Bronchial epithelial cell (primary cell): ENCODE measurements around the gene CAV3. TPM values are rescaled to one million over a fixed set of nuclear protein-coding genes. Genes with fewer than 3 reads are reported as not detected.
"Not testable (repeated sequence)": the region's sequence is repeated elsewhere in the genome, so short reads cannot be mapped to it uniquely, and the experiment has no call there.

Source experiments
- DNase-seq: peaks from one replicate; pipeline ENCODE4 v3.0.0-alpha.2; 2010; ENCODE audit warnings: low read depth
- FAIRE-seq: peaks from 2 replicates; lab custom pipeline; 2011; peaks lifted over from hg19 to GRCh38; lab: Jason Lieb, UNC
- H3K27me3 ChIP-seq: 2 replicates; pipeline ENCODE4 v1.5.1; 2011; ENCODE audit warnings: low read length; ENCODE audit not compliant: control insufficient read depth, insufficient read depth
- H3K36me3 ChIP-seq: 2 replicates; pipeline ENCODE4 v1.5.1; 2011; ENCODE audit warnings: low read length; ENCODE audit not compliant: control insufficient read depth, insufficient read depth
- H3K4me3 ChIP-seq: 2 replicates; pipeline ENCODE4 v1.5.1; 2011; ENCODE audit warnings: mild to moderate bottlenecking, low read depth, low read length, control low read depth
- total RNA-seq: library from RNA; depleted of rRNA; stranded (reverse); fragments of >200 nt; gene quantifications from 2 replicates; pipeline ENCODE4 v1.2.1, GENCODE V29; 2014
- TF ChIP-seq, protein P1 (sequence below): IDR thresholded peaks from 2 replicates; pipeline ENCODE4 v1.5.1; 2011; ENCODE audit warnings: mild to moderate bottlenecking, moderate library complexity, low read length, control low read depth, inconsistent platforms; ENCODE audit not compliant: insufficient read depth, severe bottlenecking

Gene CAV3
- total RNA-seq = 0.13 TPM in 1 of 2 replicates, not detected in the other

DNA sequence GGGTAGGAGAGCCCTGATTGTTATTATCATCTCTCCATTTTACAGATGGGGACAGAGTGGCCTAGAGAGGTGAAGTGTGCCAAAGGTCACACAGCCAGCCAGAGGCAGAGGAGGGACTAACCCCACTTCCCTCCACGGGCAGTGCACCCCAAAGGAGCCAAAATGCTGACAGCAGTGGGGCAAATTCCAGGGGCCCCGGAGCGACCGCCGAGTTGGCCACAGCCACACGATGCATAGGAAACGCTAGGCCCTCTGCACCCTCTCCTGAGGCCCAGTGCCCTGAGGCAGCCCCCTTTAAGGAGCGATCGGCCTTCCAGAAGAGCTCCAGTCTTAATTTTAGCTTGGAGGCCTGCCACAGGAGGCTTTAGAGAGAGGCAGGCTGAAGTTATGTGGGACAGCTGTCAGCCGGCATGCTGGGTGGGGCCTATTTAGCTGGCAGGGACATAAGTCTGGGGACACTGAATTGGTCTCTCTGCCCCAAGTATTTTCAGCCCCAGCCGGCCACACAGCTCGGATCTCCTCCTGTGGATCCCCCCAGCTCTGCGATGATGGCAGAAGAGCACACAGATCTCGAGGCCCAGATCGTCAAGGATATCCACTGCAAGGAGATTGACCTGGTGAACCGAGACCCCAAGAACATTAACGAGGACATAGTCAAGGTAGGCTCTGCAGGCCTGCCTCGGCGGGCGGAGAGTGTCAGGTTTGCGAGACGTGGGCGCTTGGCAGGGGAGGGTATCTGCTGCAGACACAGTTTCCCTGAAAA lies at the start of gene CAV3:
Gene CAV3, plus strand, starts transcription at position 471 of the 763 bp plus-strand sequence. Its CDS starts 75 bp downstream, at position 546.
- no peaks in the 10 kb centered on the region for H3K27me3 ChIP-seq
- no peak within 1 kb of the TSS for H3K4me3 ChIP-seq
- TF ChIP-seq, protein P1, sequence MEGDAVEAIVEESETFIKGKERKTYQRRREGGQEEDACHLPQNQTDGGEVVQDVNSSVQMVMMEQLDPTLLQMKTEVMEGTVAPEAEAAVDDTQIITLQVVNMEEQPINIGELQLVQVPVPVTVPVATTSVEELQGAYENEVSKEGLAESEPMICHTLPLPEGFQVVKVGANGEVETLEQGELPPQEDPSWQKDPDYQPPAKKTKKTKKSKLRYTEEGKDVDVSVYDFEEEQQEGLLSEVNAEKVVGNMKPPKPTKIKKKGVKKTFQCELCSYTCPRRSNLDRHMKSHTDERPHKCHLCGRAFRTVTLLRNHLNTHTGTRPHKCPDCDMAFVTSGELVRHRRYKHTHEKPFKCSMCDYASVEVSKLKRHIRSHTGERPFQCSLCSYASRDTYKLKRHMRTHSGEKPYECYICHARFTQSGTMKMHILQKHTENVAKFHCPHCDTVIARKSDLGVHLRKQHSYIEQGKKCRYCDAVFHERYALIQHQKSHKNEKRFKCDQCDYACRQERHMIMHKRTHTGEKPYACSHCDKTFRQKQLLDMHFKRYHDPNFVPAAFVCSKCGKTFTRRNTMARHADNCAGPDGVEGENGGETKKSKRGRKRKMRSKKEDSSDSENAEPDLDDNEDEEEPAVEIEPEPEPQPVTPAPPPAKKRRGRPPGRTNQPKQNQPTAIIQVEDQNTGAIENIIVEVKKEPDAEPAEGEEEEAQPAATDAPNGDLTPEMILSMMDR = no peak
- FAIRE-seq = no peak
- DNase-seq = no peak
- H3K36me3 ChIP-seq = no peaks in the 10 kb centered on the region

DNA sequence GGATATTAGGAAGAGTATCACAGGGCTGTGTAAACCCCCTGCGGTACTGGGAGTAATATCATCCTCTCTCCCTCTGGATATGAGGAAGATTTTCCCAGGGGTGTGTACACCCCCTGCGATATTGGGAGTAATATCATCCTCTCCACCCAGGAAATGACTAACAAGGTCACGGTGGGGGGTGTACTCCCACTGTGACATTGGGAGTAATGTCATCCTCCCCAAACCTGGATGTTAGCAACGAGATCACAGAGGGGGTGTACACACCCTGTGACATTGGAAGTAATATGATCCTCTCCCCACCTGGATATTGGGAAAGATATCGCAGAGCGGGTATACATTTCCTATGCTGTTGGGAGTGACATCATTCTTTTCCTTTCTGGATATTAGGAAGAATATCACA lies 48.6 kb upstream of the CAV3 start:
- DNase-seq = peak; percentile 54
- H3K36me3 ChIP-seq, FAIRE-seq, H3K27me3 ChIP-seq, H3K4me3 ChIP-seq: not testable (repeated sequence)

DNA sequence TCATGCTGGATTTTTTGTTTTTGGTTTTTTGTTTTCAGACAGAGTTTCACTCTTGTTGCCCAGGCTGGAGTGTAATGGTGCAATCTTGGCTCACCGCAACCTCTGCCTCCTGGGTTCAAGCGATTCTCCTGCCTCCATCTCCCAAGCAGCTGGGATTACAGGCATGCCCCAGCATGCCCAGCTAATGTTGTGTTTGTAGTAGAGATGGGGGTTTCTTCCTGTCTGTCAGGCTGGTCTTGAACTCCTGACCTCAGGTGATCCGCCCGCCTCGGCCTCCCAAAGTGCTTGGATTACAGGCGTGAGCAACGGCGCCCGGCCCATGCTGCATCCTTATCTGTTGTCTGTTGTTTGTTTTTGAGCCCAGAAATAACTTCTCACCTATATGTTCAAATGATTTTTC lies 42.3 kb upstream of the CAV3 start:
- not testable (repeated sequence) for H3K27me3 ChIP-seq, FAIRE-seq, H3K4me3 ChIP-seq, H3K36me3 ChIP-seq
- peak; percentile 18 for DNase-seq

DNA sequence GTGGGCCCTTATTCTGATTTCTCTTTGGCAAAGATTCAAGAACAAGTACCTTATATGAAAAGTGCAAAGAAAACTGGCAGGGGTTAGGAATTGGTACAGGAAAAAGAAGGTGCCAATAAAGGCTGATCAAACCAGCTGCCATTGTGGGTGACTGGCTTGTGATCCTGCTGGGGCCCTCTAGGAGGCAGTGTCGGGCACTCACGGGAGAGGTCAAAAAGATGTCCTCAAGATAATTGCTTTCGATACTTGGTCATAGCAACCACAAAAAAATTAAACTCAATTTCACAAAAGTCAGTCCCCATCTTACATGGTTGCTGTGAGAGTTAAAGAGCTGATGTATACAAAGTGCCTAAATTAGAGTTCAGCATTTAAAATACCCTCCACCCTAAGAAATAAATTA lies 31.0 kb upstream of the CAV3 start:
- no peak for DNase-seq
- H3K4me3 ChIP-seq = no peak overlapping the region
- H3K36me3 ChIP-seq = no peaks in the 10 kb centered on the region
- FAIRE-seq = no peak
- TF ChIP-seq, protein P1 = peak; percentile 30
- no peaks in the 10 kb centered on the region for H3K27me3 ChIP-seq

DNA sequence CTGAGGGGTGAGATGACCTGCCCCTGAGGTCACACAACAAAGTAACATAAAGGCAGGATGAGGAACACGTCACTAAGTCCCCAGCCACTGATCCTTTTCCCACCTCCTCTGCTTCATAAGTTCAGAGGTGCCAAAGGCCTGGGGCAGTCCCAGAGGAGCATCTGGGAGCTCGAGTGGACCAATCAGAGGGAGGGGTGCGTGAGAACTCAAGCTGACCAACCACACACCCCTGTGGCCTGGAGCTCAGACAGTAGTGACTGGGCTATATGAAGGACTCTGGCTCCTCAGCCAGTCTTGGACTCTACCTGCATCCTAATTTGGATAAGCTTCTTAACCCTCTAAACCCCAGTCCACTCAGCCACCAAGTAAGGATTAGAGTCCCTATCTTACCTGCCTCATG lies 28.0 kb upstream of the CAV3 start:
- no peaks in the 10 kb centered on the region for H3K27me3 ChIP-seq
- no peaks in the 10 kb centered on the region for H3K36me3 ChIP-seq
- no peak for FAIRE-seq
- TF ChIP-seq, protein P1 = no peak
- DNase-seq = no peak
- no peak overlapping the region for H3K4me3 ChIP-seq

DNA sequence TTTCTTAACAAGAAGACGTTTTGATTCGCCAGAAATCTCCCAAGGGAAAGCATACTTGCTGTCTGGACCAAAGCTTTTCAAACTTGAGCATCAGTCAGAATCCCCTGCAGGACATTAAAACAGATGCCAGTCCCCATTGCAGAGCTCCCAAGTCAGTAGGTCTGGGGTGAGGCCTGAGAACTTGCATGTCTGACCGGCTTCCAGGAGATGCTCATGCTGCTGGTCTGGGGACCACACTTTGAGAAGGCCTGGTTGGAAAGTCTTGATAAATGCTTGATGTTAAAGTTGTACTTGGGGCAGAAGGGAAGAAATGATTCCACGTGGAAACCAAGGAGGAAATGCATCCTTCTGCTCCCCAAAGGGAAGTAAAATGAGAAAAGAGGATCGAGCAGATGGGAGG lies 24.3 kb upstream of the CAV3 start:
- peak; percentile 43 for FAIRE-seq
- TF ChIP-seq, protein P1 = no peak

More for the DNA sequence above, 24.3 kb upstream of the CAV3 start:
- Histone ChIP-seq H3K36me3 (no peaks in the 10 kb centered on the region), H3K4me3 (no peak overlapping the region), H3K27me3 (no peaks in the 10 kb centered on the region)
- DNase-seq = no peak
